Stimulated activated CD8-positive, alpha-beta memory T cell treated with anti-CD3 and anti-CD28 coated beads, Interleukin-4, amount 100 ng/mL, for 1 hour (primary cell): ENCODE measurements around the gene MPC1L.
"Not testable (repeated sequence)": the region's sequence is repeated elsewhere in the genome, so short reads cannot be mapped to it uniquely, and the experiment has no call there.

ENCODE experiments used
- DNase-seq, 2 donors: peaks; one replicate each; pipeline ENCODE4 v3.0.0-alpha.2; 2020; ENCODE audit warnings: low read depth in 2 of 2, low spot score in 1 of 2

The MPC1L gene

GRCh38 chrX:40623139-40623536 lies at the start of gene MPC1L:
Gene MPC1L, plus strand, starts transcription at chrX:40623428. Its CDS starts 138 bp downstream, at chrX:40623566.
- DNase-seq, result no peak

- DNase-seq, result no peak
Measured at GRCh38 chrX:40573763-40574162, 49.5 kb upstream of the MPC1L start.

- DNase-seq, result not testable (repeated sequence)
Measured at GRCh38 chrX:40575411-40575810, 47.8 kb upstream of the MPC1L start.

DNA sequence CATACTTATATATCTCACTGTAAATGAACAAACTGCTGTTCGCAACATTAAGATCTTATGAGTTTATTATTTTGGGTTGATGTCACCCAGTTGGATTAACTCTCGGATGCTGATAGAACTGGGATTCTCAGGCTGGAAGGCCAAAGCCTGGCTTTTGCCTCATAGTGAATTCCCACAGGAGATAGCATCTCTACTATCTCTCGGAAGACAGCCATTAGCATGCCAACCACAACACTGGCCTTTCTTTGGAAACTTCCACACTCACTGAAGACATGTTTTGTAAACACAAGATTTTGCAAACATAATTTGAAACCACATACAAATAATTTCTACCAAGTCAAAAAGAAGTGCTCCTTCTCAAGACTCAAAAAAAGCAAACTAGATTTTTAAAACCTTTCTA lies 46.9 kb upstream of the MPC1L start:
- no peak for DNase-seq

DNA sequence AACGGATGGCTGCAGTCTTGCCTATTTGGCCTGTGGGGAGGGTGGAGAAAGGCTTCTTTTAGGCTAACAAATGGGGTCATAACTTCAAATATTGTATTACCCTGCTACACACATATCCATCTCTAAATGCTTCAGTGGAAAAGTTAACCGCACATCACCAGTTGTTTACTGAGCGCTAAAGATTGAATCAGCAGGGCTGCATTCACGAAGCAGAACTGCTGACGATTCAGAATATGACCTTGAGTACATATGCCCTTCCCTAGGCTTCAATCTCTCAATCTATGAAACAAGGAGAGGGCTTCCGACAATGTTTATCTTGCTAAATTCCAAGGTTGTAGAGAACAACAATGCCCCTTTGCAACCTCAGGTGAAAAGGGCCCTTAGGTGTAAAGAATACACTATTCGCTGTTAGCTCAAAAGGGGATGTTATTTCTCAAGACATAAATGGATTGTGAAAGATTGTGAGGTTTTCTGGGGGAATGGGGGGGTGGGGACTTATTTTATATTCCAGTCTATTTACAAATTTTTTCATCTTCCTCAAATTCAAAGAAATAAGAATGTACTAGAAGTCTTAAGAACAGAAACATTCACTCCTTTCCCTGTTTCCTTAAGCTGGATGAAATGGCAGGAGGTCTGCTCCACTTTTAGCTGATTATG lies 45.1 kb upstream of the MPC1L start:
- no peak for DNase-seq

- DNase-seq, result no peak
Measured at GRCh38 chrX:40579141-40579540, 44.1 kb upstream of the MPC1L start.

DNA sequence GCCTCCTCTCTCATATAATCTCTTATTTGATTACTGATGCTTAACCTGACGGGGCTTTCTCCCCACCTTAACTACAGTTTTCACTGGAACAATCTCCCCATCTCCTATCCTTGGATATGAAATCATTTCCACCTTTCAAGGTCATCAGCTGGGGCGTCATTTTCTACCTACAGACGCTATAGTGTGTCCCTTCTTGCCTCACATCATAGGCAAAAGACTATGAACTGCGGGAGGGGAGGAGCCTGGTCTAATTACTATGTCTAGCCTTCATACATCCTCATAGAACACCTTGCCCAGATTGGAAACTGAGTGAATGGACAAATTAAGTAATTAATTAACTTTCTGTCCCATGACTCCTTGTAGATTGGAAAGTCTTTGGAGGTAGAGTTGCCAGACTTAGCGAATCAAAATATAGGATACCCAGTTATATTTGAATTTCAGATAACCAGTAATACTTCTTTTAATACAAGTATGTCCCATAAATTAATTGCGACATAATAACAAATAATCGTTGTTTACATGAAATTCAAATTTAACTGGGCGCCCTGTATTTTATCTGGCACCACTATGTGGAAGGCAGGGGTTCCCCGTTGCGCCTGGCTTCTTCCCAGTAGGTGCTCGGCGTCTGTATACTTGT lies 43.2 kb upstream of the MPC1L start:
- DNase-seq, result no peak

GRCh38 chrX:40580537-40581335 lies 42.5 kb upstream of the MPC1L start, which contains the start of gene ATP6AP2:
Gene ATP6AP2, plus strand, starts transcription at chrX:40580970. Its CDS starts 96 bp downstream, at chrX:40581066.
- DNase-seq, result peak; percentile 55 to 79

DNA sequence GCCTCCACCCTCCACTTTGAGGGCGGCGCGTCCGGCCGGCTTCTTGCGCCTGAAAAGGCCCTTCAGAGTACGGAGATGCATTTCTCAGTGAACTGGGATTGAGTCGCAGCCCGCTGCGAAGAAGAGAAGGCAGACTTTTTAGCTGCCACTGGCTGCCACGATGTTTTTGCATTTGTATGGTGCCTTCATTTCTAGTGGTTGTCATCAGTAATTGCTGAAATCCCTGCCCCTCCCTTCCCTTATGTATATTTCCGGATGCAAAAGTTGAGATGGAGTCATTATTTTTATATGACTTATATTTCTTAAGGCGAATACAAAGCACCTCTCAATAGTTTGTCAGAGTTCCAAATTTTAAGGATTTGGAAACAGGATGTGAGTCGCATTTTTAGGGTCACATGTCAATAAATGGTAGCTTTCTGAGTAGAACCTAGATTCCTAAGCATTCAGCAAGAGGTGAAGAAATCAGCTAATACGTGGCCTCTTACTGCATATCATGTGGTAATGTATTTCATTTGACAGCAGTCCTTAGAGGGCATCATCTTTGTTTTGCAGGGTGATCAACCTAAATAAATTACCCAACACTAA lies 41.8 kb upstream of the MPC1L start:
- DNase-seq, result no peak

GRCh38 chrX:40582178-40582577 lies 41.0 kb upstream of the MPC1L start:
- not testable (repeated sequence) for DNase-seq

DNA sequence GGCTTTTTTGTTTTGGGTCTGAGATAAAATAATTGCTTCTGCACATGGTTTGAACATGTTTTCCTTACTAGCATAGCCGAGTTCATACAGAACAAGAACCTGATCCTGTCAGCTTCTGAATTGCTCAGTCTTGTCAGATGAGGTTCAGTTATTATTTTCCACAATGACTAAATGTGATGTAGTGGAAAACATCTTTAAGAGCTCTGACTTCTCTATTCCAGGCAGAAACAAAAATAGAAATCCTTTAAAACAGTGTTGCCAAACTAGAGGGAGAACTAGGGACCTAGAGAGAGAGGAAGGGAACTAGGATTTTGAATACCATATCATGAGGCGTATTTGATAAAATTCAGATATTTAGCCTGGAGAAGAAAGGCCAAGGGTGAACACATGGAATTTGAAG lies 40.4 kb upstream of the MPC1L start:
- no peak for DNase-seq

DNA sequence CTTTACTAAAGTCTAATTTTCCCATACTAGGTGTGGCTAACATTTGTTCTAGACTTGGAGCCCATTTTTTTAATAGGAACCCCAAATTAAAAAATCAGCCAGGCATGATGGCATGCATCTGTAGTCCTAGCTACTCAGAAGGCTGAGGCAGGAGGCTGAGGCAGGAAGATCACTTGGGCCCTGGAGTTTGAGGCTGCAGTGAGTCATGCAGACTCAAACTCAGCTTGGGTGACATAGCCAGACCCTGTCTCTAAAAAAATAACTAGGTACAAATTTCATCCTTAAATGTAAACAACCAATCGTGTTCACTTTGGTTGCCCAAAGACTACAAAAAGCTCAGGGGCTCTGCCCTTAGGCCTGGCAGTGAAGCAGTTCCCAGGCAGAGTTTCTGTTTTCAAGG lies 35.6 kb upstream of the MPC1L start:
- not testable (repeated sequence) for DNase-seq

DNA sequence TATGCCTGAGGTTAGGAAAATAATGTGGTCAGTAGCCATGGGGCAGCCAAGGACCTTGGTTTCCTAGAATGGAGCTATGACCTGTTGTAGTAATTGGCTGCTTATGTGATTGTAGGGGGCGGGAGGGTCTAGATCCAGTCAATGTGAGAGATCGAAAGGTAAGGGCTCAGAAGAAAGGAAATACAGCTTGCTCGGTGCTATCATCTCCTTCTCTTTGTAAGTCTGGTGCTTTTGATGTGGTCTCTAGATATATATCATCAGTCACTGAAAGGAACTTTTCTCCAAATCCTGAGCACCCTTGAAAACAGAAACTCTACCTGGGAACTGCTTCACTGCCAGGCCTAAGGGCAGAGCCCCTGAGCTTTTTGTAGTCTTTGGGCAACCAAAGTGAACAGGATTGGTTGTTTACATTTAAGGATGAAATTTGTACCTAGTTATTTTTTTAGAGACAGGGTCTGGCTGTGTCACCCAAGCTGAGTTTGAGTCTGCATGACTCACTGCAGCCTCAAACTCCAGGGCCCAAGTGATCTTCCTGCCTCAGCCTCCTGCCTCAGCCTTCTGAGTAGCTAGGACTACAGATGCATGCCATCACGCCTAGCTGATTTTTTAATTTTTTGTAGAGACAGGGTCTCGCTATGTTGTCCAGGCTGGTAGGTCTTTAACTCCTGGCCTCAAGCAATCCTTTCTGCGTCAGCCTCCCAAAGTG lies 33.5 kb upstream of the MPC1L start:
- DNase-seq, result not testable (repeated sequence)

DNA sequence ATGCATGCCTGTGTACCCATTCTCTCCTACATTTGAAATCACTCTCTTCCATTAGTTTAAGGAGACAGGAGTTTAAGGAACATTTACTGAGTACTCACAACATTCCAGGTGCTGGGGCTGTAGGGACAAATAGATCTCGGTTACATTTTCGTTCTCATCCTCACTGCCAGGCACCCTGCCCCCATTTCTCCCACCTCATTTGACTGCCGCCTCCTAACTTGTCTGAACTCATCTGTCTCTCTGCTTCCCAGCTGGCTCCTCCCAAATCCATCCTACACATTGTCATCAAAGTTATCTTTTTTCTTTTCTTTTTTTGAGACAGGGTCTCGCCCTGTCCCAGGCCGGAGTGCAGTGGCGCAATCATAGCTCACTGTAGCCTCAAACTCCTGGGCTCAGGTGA lies 19.8 kb upstream of the MPC1L start:
- no peak for DNase-seq

GRCh38 chrX:40607381-40607780 lies 15.8 kb upstream of the MPC1L start:
- no peak for DNase-seq

- no peak for DNase-seq
Measured at GRCh38 chrX:40612511-40612910, 10.7 kb upstream of the MPC1L start.

GRCh38 chrX:40615976-40616375 lies 7.3 kb upstream of the MPC1L start:
- DNase-seq, result no peak

- no peak for DNase-seq
Measured at GRCh38 chrX:40617566-40617965, 5.7 kb upstream of the MPC1L start.

DNA sequence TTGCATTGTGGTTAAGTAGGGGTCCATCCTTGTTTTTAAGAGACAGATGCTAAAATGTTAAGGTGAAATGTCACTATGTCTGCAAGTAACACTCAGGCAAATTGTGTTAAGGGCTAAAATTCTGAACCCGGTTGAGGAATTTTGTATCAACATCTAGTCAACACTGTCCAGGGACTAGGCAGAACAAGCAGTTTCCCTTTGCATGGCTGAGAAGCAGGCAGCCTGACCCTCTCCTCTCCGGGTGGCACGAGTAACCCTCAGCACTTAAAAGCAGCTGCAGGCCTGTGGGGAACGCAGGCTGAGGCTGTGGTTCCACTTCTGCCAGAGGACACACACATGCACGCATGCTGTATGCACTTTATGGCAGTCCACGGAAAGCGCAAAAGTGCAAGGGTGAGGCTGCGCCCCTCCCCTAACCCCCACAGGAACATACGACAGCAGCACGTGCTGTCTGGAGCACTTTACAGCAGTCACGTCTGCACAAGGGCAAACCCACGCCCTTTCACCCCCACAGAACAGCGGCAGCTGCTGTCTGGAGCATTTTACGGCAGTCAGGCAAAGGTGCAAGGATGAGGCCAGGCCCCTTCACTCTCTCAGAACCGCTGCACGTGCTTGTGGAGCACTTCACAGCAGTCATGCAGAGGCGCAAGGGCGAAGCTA lies 619 bp upstream of the MPC1L start:
- DNase-seq, result no peak

DNA sequence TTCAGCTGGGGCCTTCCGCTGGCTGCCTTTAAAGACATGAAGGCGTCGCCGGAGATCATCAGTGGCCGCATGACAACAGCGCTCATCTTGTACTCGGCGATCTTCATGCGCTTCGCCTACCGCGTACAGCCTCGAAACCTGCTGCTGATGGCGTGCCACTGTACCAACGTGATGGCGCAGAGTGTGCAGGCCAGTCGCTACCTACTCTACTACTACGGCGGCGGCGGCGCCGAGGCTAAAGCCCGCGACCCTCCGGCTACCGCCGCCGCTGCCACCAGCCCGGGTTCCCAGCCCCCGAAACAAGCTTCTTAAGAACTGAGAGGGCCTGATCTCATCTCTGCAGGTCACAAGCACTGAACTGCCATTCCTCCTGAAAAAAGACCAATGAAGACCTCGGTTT lies 437 bp downstream of the MPC1L start:
- no peak for DNase-seq

DNA sequence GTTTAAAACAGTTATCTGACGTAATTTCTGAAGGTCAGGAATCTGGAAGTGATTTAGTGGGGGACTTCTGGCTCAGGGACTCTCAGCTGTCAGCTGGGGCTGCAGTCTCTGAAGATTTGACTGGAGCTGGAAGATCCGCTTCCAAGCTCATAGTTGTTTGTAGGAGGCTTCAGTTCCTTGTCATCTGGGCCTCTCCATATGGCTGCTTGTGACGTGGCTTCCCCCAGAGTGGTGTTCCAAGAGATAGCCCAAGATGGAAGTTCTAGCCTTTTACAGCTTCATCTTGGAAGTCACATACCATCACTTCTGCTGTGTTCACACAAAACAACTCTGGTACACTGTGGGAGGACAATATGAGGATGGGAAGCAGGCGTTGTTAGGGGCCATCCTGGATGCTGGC lies 2.1 kb downstream of the MPC1L start:
- DNase-seq, result no peak
